CD4-positive, CD25-positive, alpha-beta regulatory T cell (primary cell): ENCODE measurements around the gene PIGA. TPM values are rescaled to one million over a fixed set of nuclear protein-coding genes. Genes with fewer than 3 reads are reported as not detected.

ENCODE experiments used
- ATAC-seq, 2 donors: fragments of 150-1000 bp; cut with Tn5 transposase; one replicate each; pipeline ENCODE4 v1.10.0; 2021; ENCODE audit warnings: low read depth in 2 of 2, moderate number of reproducible peaks in 2 of 2, moderate library complexity in 1 of 2
- DNase-seq, 3 donors: peaks; one replicate each; pipeline versions ENCODE4 v3.0.0 to v3.0.0-alpha.2; 2012 to 2022; ENCODE audit warnings: mixed read lengths in 1 of 3
- H3K27ac ChIP-seq: one replicate; pipeline ENCODE4 v1.7.0; 2013; ENCODE audit warnings: mild to moderate bottlenecking, low read length; ENCODE audit not compliant: insufficient read depth, poor library complexity, severe bottlenecking
- H3K27me3 ChIP-seq: one replicate; pipeline ENCODE4 v1.7.0; 2013; ENCODE audit warnings: low read length; ENCODE audit not compliant: control insufficient read depth, insufficient read depth
- H3K36me3 ChIP-seq: one replicate; pipeline ENCODE4 v1.7.0; 2013; ENCODE audit warnings: mild to moderate bottlenecking, low read length, moderate library complexity; ENCODE audit not compliant: control insufficient read depth, insufficient read depth
- H3K4me1 ChIP-seq: 2 replicates; pipeline ENCODE4 v1.7.0; 2013; ENCODE audit warnings: mild to moderate bottlenecking, low read length; ENCODE audit not compliant: insufficient read depth, control insufficient read depth, poor library complexity, severe bottlenecking
- H3K4me3 ChIP-seq: one replicate; pipeline ENCODE4 v1.7.0; 2013; ENCODE audit warnings: low read depth, mild to moderate bottlenecking, low read length, moderate library complexity
- H3K9me3 ChIP-seq, 2 experiments: 1 replicate in 1 of 2; 2 replicates in 1 of 2; pipeline ENCODE4 v1.7.0; 2013; ENCODE audit warnings: low read length in 2 of 2, mild to moderate bottlenecking in 1 of 2, moderate library complexity in 1 of 2; ENCODE audit not compliant: control insufficient read depth in 2 of 2
- H3K27ac Mint-ChIP-seq, 3 donors: one replicate each; pipeline ENCODE4 v1.8.0; 2020 to 2022; ENCODE audit warnings: mild to moderate bottlenecking in 3 of 3, mixed read lengths in 3 of 3, moderate library complexity in 2 of 3
- H3K27me3 Mint-ChIP-seq: one replicate; pipeline ENCODE4 v1.8.0; 2022; ENCODE audit warnings: mild to moderate bottlenecking, mixed read lengths
- H3K36me3 Mint-ChIP-seq: one replicate; pipeline ENCODE4 v1.8.0; 2020; ENCODE audit warnings: mixed read lengths
- H3K4me1 Mint-ChIP-seq, 4 donors: one replicate each; pipeline ENCODE4 v1.8.0; 2020 to 2022; ENCODE audit warnings: mixed read lengths in 4 of 4, mild to moderate bottlenecking in 1 of 4
- H3K4me3 Mint-ChIP-seq, 4 donors: one replicate each; pipeline ENCODE4 v1.8.0; 2020 to 2022; ENCODE audit warnings: mild to moderate bottlenecking in 4 of 4, mixed read lengths in 4 of 4, moderate library complexity in 3 of 4
- H3K9me3 Mint-ChIP-seq, 7 donors: one replicate each; pipeline ENCODE4 v1.8.0; 2020 to 2022; ENCODE audit warnings: mixed read lengths in 7 of 7, mild to moderate bottlenecking in 3 of 7, moderate library complexity in 2 of 7
- polyA plus RNA-seq, 4 donors: library from polyadenylated mRNA; unstranded; fragments of 300-500 nt; fragmentation: Illumina TruSeq; gene quantifications; one replicate each; pipeline ENCODE4 v1.2.3, GENCODE V29; 2021
- total RNA-seq: library from RNA; stranded (reverse); gene quantifications from one replicate; pipeline ENCODE4 v1.2.3, GENCODE V29; 2022

Gene PIGA
- total and polyA plus RNA-seq, 5 donors from 2014 or later, result 5.5 to 119 (median 8.2) TPM

DNA sequence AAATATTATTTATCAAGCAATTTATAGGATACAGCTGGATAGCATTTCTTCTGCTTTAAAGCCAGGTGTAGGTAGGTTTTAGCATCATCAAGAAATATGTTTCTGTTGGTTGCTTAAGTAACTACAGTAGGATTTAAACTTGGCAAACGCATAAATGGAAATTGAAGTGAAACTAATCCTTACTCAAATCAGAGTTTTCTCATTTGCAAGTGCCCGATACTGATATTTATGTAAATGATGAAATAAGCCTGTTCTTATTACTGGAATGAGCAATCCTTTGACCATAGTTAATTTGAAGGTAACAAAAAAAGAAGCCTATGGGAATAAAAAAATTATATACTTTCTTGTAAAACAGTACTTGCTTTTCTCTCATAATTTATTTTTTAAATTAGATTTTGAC is 23.2 kb upstream of the PIGA start:
- Mint-ChIP-seq H3K4me1 (no peaks in the 10 kb centered on the region), H3K27ac (no peak overlapping the region), H3K9me3 (peaks cover 0 to 3% (median 0%) of the 10 kb centered on the region in 7 donors), H3K27me3 (no peaks in the 10 kb centered on the region), H3K4me3 (no peak overlapping the region), H3K36me3 (no peaks in the 10 kb centered on the region)
- Histone ChIP-seq H3K27ac (no peak overlapping the region), H3K4me1 (no peaks in the 10 kb centered on the region), H3K27me3 (no peaks in the 10 kb centered on the region), H3K9me3 (no peaks in the 10 kb centered on the region), H3K4me3 (no peak overlapping the region), H3K36me3 (no peaks in the 10 kb centered on the region)
- DNase-seq (no peak), ATAC-seq (no peak)

GRCh38 chrX:15356444-15356843 is 21.1 kb upstream of the PIGA start:
- H3K36me3 ChIP-seq, result no peaks in the 10 kb centered on the region
- H3K36me3 Mint-ChIP-seq, result no peaks in the 10 kb centered on the region
- ATAC-seq (no peak), DNase-seq (no peak)
- H3K9me3 Mint-ChIP-seq, result peaks cover 0 to 4% (median 0%) of the 10 kb centered on the region in 7 donors
- no peaks in the 10 kb centered on the region for H3K4me1 Mint-ChIP-seq
- H3K4me1 ChIP-seq, result no peaks in the 10 kb centered on the region
- H3K9me3 ChIP-seq, result no peaks in the 10 kb centered on the region
- H3K4me3 Mint-ChIP-seq, result no peak overlapping the region
- H3K27me3 ChIP-seq, result no peaks in the 10 kb centered on the region
- no peak overlapping the region for H3K4me3 ChIP-seq
- no peak overlapping the region for H3K27ac ChIP-seq
- no peak overlapping the region for H3K27ac Mint-ChIP-seq
- H3K27me3 Mint-ChIP-seq, result no peaks in the 10 kb centered on the region

- no peak overlapping the region for H3K4me3 Mint-ChIP-seq
- H3K36me3 ChIP-seq, result no peaks in the 10 kb centered on the region
- no peaks in the 10 kb centered on the region for H3K4me1 ChIP-seq
- peaks cover 6% of the 10 kb centered on the region for H3K27me3 Mint-ChIP-seq
- no peaks in the 10 kb centered on the region for H3K36me3 Mint-ChIP-seq
- no peaks in the 10 kb centered on the region for H3K27me3 ChIP-seq
- H3K4me1 Mint-ChIP-seq, result no peaks in the 10 kb centered on the region
- ATAC-seq, result no peak
- H3K4me3 ChIP-seq, result no peak overlapping the region
- H3K9me3 ChIP-seq, result no peaks in the 10 kb centered on the region
- H3K27ac ChIP-seq, result no peak overlapping the region
- peaks cover 0 to 3% (median 0%) of the 10 kb centered on the region in 7 donors for H3K9me3 Mint-ChIP-seq
- no peak for DNase-seq
- no peak overlapping the region for H3K27ac Mint-ChIP-seq
Measured at GRCh38 chrX:15350329-15350996, 15.1 kb upstream of the PIGA start.

DNA sequence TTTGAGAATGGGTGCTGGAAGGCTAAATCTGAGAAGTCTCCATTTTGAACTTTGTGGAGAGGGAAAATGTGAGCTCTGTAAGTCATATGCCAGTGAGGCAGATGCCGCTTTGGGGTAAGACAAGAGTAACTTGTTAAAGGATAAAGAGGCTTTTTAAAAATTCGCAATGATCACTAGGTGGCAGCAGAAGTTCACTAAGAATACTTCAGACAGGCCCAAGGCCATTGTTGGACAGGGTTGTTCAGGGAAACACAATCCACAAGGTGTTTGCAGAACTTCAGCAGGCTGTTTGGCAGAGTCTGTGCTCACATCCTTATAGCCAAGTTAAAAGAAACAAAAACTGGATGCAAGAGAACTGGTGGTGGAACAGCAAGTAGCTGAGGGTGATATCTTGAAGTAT is 13.7 kb upstream of the PIGA start:
- no peaks in the 10 kb centered on the region for H3K27me3 ChIP-seq
- peaks cover 10% of the 10 kb centered on the region for H3K27me3 Mint-ChIP-seq
- H3K27ac Mint-ChIP-seq, result no peak overlapping the region
- H3K4me3 ChIP-seq, result no peak overlapping the region
- no peak overlapping the region for H3K4me3 Mint-ChIP-seq
- peak in 2 of 3 donors; percentile 13 to 53 for DNase-seq
- peaks cover 0 to 3% (median 0%) of the 10 kb centered on the region in 7 donors for H3K9me3 Mint-ChIP-seq
- H3K4me1 Mint-ChIP-seq, result no peaks in the 10 kb centered on the region
- no peak overlapping the region for H3K27ac ChIP-seq
- H3K36me3 Mint-ChIP-seq, result no peaks in the 10 kb centered on the region
- H3K4me1 ChIP-seq, result no peaks in the 10 kb centered on the region
- no peaks in the 10 kb centered on the region for H3K9me3 ChIP-seq
- ATAC-seq, result no peak
- H3K36me3 ChIP-seq, result no peaks in the 10 kb centered on the region

- H3K9me3 Mint-ChIP-seq, result peaks cover 0 to 2% (median 0%) of the 10 kb centered on the region in 7 donors
- no peak overlapping the region for H3K27ac ChIP-seq
- H3K4me3 ChIP-seq, result no peak overlapping the region
- no peak overlapping the region for H3K4me3 Mint-ChIP-seq
- H3K4me1 Mint-ChIP-seq, result no peaks in the 10 kb centered on the region
- H3K27me3 ChIP-seq, result peaks cover 2% of the 10 kb centered on the region
- no peak overlapping the region for H3K27ac Mint-ChIP-seq
- H3K9me3 ChIP-seq, result no peaks in the 10 kb centered on the region
- no peaks in the 10 kb centered on the region for H3K36me3 Mint-ChIP-seq
- H3K36me3 ChIP-seq, result no peaks in the 10 kb centered on the region
- ATAC-seq (no peak), DNase-seq (no peak)
- peaks cover 19% of the 10 kb centered on the region for H3K27me3 Mint-ChIP-seq
- H3K4me1 ChIP-seq, result no peaks in the 10 kb centered on the region
Measured at GRCh38 chrX:15345976-15346375, 10.7 kb upstream of the PIGA start.

GRCh38 chrX:15344106-15344505 is 8.8 kb upstream of the PIGA start:
- Histone ChIP-seq H3K36me3 (no peaks in the 10 kb centered on the region), H3K27ac (no peak overlapping the region), H3K27me3 (peaks cover 2% of the 10 kb centered on the region), H3K9me3 (no peaks in the 10 kb centered on the region), H3K4me3 (no peak overlapping the region), H3K4me1 (no peaks in the 10 kb centered on the region)
- no peak overlapping the region for H3K27ac Mint-ChIP-seq
- no peak overlapping the region for H3K4me3 Mint-ChIP-seq
- H3K36me3 Mint-ChIP-seq, result no peaks in the 10 kb centered on the region
- no peak for ATAC-seq
- peaks cover 26% of the 10 kb centered on the region for H3K27me3 Mint-ChIP-seq
- no peak for DNase-seq
- H3K4me1 Mint-ChIP-seq, result no peaks in the 10 kb centered on the region
- H3K9me3 Mint-ChIP-seq, result peaks cover 0 to 2% (median 0%) of the 10 kb centered on the region in 7 donors

GRCh38 chrX:15343075-15343476 is 7.8 kb upstream of the PIGA start:
- Histone ChIP-seq H3K9me3 (no peaks in the 10 kb centered on the region), H3K27ac (no peak overlapping the region), H3K36me3 (no peaks in the 10 kb centered on the region), H3K4me1 (no peaks in the 10 kb centered on the region), H3K4me3 (no peak overlapping the region), H3K27me3 (peaks cover 8% of the 10 kb centered on the region)
- H3K4me3 Mint-ChIP-seq, result no peak overlapping the region
- ATAC-seq (no peak), DNase-seq (no peak)
- H3K27ac Mint-ChIP-seq, result no peak overlapping the region
- H3K9me3 Mint-ChIP-seq, result peaks cover 0 to 2% (median 0%) of the 10 kb centered on the region in 7 donors
- H3K36me3 Mint-ChIP-seq, result no peaks in the 10 kb centered on the region
- peaks cover 21% of the 10 kb centered on the region for H3K27me3 Mint-ChIP-seq
- H3K4me1 Mint-ChIP-seq, result no peaks in the 10 kb centered on the region

- peaks cover 0 to 2% (median 0%) of the 10 kb centered on the region in 7 donors for H3K9me3 Mint-ChIP-seq
- no peak overlapping the region for H3K4me3 Mint-ChIP-seq
- peaks cover 29% of the 10 kb centered on the region for H3K27me3 Mint-ChIP-seq
- no peak overlapping the region for H3K27ac Mint-ChIP-seq
- Histone ChIP-seq H3K27me3 (peaks cover 17% of the 10 kb centered on the region), H3K9me3 (no peaks in the 10 kb centered on the region), H3K36me3 (no peaks in the 10 kb centered on the region), H3K4me1 (peaks cover 6% of the 10 kb centered on the region), H3K27ac (no peak overlapping the region), H3K4me3 (no peak overlapping the region)
- DNase-seq (no peak), ATAC-seq (no peak)
- H3K4me1 Mint-ChIP-seq, result peaks cover 0 to 7% (median 5%) of the 10 kb centered on the region in 4 donors
- H3K36me3 Mint-ChIP-seq, result no peaks in the 10 kb centered on the region
Measured at GRCh38 chrX:15340867-15341266, 5.5 kb upstream of the PIGA start.
